GM19452 (cell line): ENCODE data around the gene PC.

Source experiments
- ATAC-seq: cut with Tn5 transposase; IDR thresholded peaks from one replicate; pipeline ENCODE4 v1.9.1; 2021; ENCODE audit not compliant: unreplicated experiment

PC gene

DNA sequence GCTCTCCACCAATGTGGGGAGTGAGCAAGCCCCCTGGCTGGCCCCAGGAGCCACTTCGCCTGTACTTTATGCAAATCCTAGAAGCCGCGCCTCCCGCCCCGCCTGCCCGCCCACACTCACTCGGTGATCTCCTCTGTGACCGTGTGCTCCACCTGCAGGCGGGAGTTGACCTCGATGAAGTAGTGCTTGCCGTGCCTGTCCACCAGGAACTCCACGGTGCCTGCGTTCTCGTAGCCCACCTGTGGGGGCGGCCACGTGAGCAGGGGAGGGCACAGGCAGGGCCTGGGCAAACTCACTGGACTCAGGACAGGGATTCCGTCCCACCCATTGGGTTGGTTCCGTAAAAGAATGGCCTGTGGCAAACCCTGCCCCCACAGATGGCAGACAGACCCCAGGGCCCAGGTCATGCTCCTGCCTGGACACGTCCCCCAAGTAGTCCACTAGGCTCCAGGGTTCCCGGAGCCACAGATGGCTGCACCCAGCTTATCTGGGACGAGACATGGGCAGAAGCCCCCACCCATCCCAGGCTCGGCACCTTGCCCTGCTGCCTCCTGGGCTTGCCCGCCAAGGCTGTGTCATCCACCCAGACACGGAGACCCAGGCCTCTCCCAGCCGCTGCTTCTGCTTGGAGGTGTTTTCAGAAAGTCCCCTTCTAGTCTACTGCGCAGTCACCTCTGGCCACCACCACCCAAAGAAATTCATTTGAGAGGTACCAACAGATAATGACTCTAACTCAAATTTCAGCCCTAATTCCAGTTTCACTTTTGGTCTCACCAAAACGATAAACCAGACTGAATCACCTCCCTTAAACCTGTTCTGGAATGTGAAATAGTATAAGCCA lies 89.2 kb downstream of the PC start:
- peak; percentile 73 for ATAC-seq

- ATAC-seq: no peak
Measured at GRCh38 chr11:66868082-66868725, 90.0 kb downstream of the PC start.

- no peak for ATAC-seq
Measured at GRCh38 chr11:66867425-66868040, 90.7 kb downstream of the PC start.

GRCh38 chr11:66866511-66866986 lies 91.6 kb downstream of the PC start:
- ATAC-seq: no peak

DNA sequence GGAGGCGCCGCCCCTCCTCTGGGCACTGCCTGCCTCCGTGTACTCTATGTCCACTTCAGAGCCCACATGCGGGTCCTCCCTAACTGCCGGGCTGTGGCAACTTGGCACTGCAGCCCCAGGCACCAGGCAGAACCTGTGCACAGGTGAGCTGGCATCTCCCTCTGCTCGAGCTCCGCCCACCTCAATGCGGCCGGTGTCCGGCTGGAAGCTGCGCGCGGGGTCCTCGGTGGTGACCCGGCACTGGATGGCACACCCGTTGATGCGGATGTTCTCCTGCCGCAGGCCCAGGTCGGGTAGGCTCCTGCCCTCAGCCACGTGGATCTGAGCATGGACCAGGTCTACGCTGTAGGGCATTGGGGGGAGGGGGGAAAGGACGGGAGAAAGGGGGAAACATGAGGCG lies 92.2 kb downstream of the PC start:
- ATAC-seq: no peak

GRCh38 chr11:66864924-66865697 lies 93.1 kb downstream of the PC start:
- no peak for ATAC-seq

GRCh38 chr11:66864172-66864901 lies 93.8 kb downstream of the PC start:
- no peak for ATAC-seq

- no peak for ATAC-seq
Measured at GRCh38 chr11:66863428-66864125, 94.6 kb downstream of the PC start.

DNA sequence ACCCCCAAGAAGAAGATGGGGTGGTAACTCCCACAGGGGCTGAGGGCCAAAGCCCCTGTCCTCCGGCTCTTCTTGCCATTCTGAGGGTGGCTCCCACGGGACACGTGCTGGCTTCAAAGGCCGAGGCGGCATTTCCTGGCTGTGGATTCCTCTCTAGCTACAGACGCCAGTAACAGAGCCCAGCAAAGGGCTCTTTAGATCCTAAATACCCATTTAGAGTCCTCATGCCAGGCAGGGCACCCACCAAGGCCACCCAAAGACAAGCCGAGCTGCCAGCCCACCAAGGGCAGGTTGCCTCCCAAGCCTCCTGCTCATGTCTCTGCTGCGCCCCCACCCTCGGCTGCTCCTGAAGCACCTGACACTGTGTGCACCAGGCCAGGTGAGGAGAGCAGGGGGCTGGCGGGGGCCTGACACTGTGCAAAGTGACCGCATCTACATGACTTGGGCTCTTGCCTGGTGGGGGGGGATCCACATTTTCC lies 95.6 kb downstream of the PC start:
- no peak for ATAC-seq

- no peak for ATAC-seq
Measured at GRCh38 chr11:66861774-66862558, 96.2 kb downstream of the PC start.

GRCh38 chr11:66861038-66861773 lies 97.0 kb downstream of the PC start:
- ATAC-seq: no peak

DNA sequence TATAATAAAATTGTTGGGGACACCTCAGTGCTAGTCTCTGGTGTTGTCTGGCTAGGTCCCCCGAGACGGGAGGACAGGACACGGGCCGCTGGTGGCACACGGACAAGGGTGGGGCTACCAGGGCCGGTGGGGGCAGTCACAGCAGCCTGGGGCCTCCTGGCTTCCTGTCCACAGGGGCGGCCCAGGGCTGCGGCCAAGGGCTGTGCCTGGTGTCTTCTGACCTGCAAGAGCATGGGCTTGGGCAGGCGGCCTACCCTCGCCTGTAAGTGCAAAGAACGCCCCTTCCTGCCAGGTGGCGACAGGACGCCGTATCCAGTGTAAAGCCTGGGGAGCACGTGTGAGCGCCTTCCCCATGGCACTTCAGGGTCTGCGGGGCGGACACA lies 97.7 kb downstream of the PC start:
- no peak for ATAC-seq

DNA sequence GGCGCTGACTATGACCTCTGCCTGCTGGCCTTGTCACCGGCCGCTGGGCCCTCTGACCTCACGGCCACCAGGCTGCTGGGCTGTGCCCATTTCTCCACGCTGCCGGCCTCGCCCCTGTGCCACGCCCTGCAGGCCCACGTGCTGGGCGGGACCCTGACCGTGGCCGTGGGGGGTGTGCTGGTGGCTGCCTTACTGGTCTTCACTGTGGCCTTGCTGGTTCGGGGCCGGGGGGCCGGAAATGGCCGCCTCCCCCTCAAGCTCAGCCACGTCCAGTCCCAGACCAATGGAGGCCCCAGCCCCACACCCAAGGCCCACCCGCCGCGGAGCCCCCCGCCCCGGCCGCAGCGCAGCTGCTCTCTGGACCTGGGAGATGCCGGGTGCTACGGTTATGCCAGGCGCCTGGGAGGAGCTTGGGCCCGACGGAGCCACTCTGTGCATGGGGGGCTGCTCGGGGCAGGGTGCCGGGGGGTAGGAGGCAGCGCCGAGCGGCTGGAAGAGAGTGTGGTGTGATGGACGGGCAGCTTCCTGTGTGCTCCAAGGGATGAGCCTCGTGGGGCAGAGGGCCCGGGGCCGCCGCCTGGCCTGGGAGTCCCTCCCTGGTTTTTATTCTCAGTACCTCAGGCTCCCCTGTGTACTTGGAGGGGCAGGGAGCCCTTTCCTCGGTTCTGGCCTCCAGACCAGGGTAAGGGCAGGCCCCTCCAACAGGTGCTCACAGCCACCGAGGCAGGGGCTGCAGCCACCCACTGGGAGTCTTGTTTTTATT lies 98.3 kb downstream of the PC start:
- ATAC-seq: no peak

DNA sequence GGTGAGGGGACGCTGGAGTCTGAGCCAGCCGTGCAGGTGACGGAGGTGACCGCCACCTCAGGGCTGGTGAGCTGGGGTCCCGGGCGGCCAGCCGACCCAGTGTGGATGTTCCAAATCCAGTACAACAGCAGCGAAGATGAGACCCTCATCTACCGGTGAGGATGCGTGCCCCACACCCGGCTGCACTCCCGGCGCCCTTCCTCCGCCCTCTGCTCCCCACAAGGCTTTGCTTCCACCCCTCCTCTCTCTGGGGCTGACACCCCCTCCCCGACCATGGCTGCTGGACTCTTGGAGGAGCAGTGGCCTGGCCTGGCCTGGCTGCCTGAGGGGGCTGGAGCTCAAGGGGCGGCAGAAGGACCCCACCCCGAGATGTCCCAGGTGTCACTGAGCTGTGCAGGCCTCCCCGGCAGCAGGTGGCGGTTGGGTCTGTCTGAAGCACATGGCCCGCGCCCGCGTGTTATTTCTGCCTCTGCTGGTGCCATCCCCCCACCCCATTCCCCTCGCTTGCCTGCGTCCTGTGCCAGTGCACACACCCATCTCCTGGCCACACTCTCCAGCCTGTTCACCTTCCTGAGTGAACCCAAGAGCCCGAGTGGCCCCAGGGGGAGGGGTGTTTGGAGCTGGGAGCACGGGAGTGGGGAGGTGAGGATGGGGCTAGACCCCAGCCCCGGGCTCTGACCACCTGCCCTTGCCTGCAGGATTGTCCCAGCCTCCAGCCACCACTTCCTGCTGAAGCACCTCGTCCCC lies 99.1 kb downstream of the PC start:
- no peak for ATAC-seq

GRCh38 chr11:66858186-66858938 lies 99.8 kb downstream of the PC start:
- ATAC-seq: no peak

GRCh38 chr11:66857927-66858185 lies 100.3 kb downstream of the PC start:
- no peak for ATAC-seq
